Panc1 (cell line): ENCODE measurements around the gene UGT1A10.

Experiments
- POLR2AphosphoS5 ChIP-seq: IDR thresholded peaks from 2 replicates; pipeline ENCODE4 v1.6.1; 2012; ENCODE audit warnings: mild to moderate bottlenecking, low read depth, low read length, moderate library complexity
- REST ChIP-seq, 2 experiments: IDR thresholded peaks; 2 replicates each; pipeline ENCODE4 v1.6.1; 2011 to 2012; ENCODE audit warnings: low read depth in 2 of 2, control low read depth in 1 of 2, low read length in 1 of 2, mild to moderate bottlenecking in 1 of 2, moderate library complexity in 1 of 2; ENCODE audit not compliant: insufficient read depth in 1 of 2
- SIN3A ChIP-seq: IDR thresholded peaks from 2 replicates; pipeline ENCODE4 v1.6.1; 2012; ENCODE audit warnings: low read depth, mild to moderate bottlenecking, low read length, moderate library complexity, borderline replicate concordance; ENCODE audit not compliant: insufficient read depth
- TCF7L2 ChIP-seq: IDR thresholded peaks from 2 replicates; pipeline ENCODE4 v1.6.1; 2011; ENCODE audit warnings: mild to moderate bottlenecking, low read depth, low read length, inconsistent platforms
- TF ChIP-seq, protein P1 (sequence below): fragments of 450-650 bp; IDR thresholded peaks from 2 replicates; pipeline ENCODE4 v1.5.1; 2017; ENCODE audit warnings: mild to moderate bottlenecking

DNA sequence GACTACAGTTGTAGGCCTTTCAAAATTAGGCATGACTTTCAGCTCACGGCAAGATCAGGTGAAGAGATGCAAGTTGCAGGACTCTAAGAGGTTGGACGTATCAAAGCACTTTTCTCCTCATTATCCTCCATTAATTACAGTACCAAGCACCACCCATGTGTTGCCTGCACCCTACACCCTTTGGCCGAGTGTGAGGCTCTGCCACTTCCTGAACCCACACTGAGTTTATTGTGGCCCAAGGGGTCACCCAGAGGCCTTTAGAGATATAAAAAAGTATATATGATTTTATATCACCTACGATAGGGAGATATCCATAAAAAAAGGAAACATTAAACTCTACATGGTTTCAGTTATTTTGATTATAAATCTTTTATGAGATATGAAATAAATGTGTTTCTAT, 16.0 kb upstream of the UGT1A10 start:
- TF ChIP-seq, protein P1, sequence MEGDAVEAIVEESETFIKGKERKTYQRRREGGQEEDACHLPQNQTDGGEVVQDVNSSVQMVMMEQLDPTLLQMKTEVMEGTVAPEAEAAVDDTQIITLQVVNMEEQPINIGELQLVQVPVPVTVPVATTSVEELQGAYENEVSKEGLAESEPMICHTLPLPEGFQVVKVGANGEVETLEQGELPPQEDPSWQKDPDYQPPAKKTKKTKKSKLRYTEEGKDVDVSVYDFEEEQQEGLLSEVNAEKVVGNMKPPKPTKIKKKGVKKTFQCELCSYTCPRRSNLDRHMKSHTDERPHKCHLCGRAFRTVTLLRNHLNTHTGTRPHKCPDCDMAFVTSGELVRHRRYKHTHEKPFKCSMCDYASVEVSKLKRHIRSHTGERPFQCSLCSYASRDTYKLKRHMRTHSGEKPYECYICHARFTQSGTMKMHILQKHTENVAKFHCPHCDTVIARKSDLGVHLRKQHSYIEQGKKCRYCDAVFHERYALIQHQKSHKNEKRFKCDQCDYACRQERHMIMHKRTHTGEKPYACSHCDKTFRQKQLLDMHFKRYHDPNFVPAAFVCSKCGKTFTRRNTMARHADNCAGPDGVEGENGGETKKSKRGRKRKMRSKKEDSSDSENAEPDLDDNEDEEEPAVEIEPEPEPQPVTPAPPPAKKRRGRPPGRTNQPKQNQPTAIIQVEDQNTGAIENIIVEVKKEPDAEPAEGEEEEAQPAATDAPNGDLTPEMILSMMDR = no peak
- TF ChIP-seq TCF7L2 = no peak
- TF ChIP-seq POLR2AphosphoS5 = no peak
- TF ChIP-seq SIN3A = no peak
- TF ChIP-seq REST (IDR thresholded peaks at IDR 0.05; ENCODE audit: insufficient read depth in 1 of 2, low read depth in 2 of 2, low read length in 1 of 2) = no peak
